Heart left ventricle (tissue), 16 donors: ENCODE data around the gene SMIM28. TPM values are rescaled to one million over a fixed set of nuclear protein-coding genes. Genes with fewer than 3 reads are reported as not detected.

Experiments
- ATAC-seq, 4 donors: fragments of 200-7000 bp; cut with Tn5 transposase; one replicate each; pipeline ENCODE4 v1.9.1; 2020 to 2022; ENCODE audit warnings: moderate library complexity in 4 of 4, mild to moderate bottlenecking in 3 of 4, moderate number of reproducible peaks in 1 of 4
- DNase-seq, 5 donors: peaks; one replicate each; pipeline ENCODE4 v3.0.0-alpha.2; 2020
- H3K27ac ChIP-seq, 12 donors: fragments of 200-600 bp; sonication (generic) in 4 of 12; one replicate each; pipeline versions ENCODE4 v1.5.0 to v1.8.0; 2016 to 2022; ENCODE audit warnings: mild to moderate bottlenecking in 2 of 12
- H3K27me3 ChIP-seq, 9 donors: fragments of 200-600 bp; sonication (generic) in 2 of 9; one replicate each; pipeline versions ENCODE4 v1.5.1 to v1.8.0; 2016 to 2022; ENCODE audit warnings: mild to moderate bottlenecking in 3 of 9
- H3K36me3 ChIP-seq, 9 donors: fragments of 200-600 bp; sonication (generic) in 2 of 9; one replicate each; pipeline versions ENCODE4 v1.5.0 to v1.8.0; 2018 to 2022; ENCODE audit warnings: mild to moderate bottlenecking in 2 of 9
- H3K4me1 ChIP-seq, 12 donors: fragments of 200-600 bp; sonication (generic) in 4 of 12; one replicate each; pipeline versions ENCODE4 v1.5.0 to v1.8.0; 2016 to 2022; ENCODE audit warnings: mild to moderate bottlenecking in 3 of 12
- H3K4me3 ChIP-seq, 12 donors: fragments of 200-600 bp; sonication (generic) in 4 of 12; one replicate each; pipeline versions ENCODE4 v1.5.0 to v1.8.0; 2017 to 2022; ENCODE audit warnings: mild to moderate bottlenecking in 9 of 12, moderate library complexity in 4 of 12
- H3K9me3 ChIP-seq, 12 donors: fragments of 200-600 bp; sonication (generic) in 4 of 12; one replicate each; pipeline versions ENCODE4 v1.5.0 to v1.8.0; 2016 to 2022; ENCODE audit warnings: mild to moderate bottlenecking in 1 of 12
- POLR2A ChIP-seq, 2 donors: fragments of 450-650 bp; IDR thresholded peaks; one replicate each; pipeline ENCODE4 v1.6.1; 2017; ENCODE audit warnings: antibody characterized with exemption in 2 of 2, mild to moderate bottlenecking in 2 of 2, moderate library complexity in 2 of 2
- WGBS, 4 donors: extraction: QIAGEN DNeasy Blood & Tissue Kit in 2 of 4; methylation state at CpG; one replicate each; pipeline versions ENCODE4 v1.1.5 to v1.1.7; 2013 to 2018; 5-methylcytosine and 5-hydroxymethylcytosine counted together
- intact Hi-C, 10 donors: fragments of 100-400 bp; cut with DNase I; formaldehyde crosslinking; loops; one replicate each; pipeline versions ENCODE4 v1.11.1 to v1.14.2; 2022
- polyA plus RNA-seq, 2 donors: library from polyadenylated mRNA; stranded (reverse); fragments of 200-250 nt; gene quantifications; one replicate each; pipeline ENCODE4 v1.2.3, GENCODE V29; 2013
- total RNA-seq, 9 donors: library from RNA; depleted of rRNA in 2 of 9; stranded (reverse); fragments of >200 nt in 2 of 9; fragmentation: NEBNext Ultra II Directional in 3 of 9; extraction: Animal tissue kit (Norgen Biotek cat#: 25700) in 3 of 9; gene quantifications; one replicate each; pipeline versions ENCODE4 v1.1.0 to v1.2.4, GENCODE V29; 2016 to 2023
- TF ChIP-seq, protein P1 (sequence below), 12 donors: fragments of 200-600 bp; sonication (generic) in 4 of 12; IDR thresholded peaks; one replicate each; pipeline versions ENCODE4 v1.5.0 to v1.8.0; 2018 to 2022; ENCODE audit warnings: antibody characterized with exemption in 12 of 12, mild to moderate bottlenecking in 5 of 12
- donor health status: ischemic (EF 13 %, LVEDD 7.1; RV severe dilation, severe dysfunction).
- donor health status: healthy with polysubstance abuse.
- donor health status: DM: no; HTN: yes; CAD: no.
- donor health status: DM: no; HTN: no; CAD: no.
- donor health status: ischemic (EF 25% LVEDD 6.9; RV normal size, moderate dysfunction).
- donor health status: ischemic (EF 25% LVEDD 5.7; RV mildly dilated, moderate dysfunction).
- donor health status: healthy.
- donor health status: DM: yes; HTN: yes; CAD: no.
- donor health status: ischemic (EF 35%, LVEDD 5.7; RV mildly dilated, moderate dysfunction).
- donor health status: nonischemic (EF 11% LVEDD 7.7; RV severe dilation, severe dysfunction).
- donor health status: DM: yes; HTN: yes; CAD: no.
- donor health status: PGD.
- donor health status: ischemic (EF 29% LVEDD 5.4; RV normal size, mild dysfunction).
- donor health status: nonischemic (EF 23%, LVEDD 6.1; RV moderate dilation, normal function).

Gene SMIM28
- total and polyA plus RNA-seq, 11 donors, result not detected

DNA sequence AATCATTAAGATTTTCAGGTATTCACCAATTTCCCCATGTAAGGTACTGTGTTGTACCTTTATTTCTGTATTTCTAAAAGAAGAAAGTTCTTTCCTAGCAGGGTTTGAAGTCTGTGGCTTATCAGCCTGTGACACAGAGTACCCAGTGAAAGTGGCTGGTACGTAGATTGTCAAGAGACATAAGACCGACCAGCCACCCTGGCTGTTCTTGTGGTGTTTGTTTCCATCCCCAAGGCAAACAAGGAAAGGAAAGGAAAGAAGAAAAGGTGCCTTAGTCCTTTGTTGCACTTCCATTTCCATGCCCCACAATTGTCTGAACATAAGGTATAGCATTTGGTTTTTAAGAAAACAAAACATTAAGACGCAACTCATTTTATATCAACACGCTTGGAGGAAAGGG lies 40.6 kb upstream of the SMIM28 start:
- DNase-seq, result no peak
- H3K36me3 ChIP-seq, result peaks cover 0 to 5% (median 0%) of the 10 kb centered on the region in 9 donors
- no peak for ATAC-seq
- intact Hi-C loops, result no loop called here
- no peaks in the 10 kb centered on the region for H3K4me1 ChIP-seq
- H3K27ac ChIP-seq, result no peak overlapping the region
- H3K27me3 ChIP-seq, result no peaks in the 10 kb centered on the region
- no peak overlapping the region for H3K4me3 ChIP-seq
- WGBS, 4 donors, result 82 to 94% (median 88%) methylated on average over 4 of the region's 4 CpGs
- TF ChIP-seq, protein P1, sequence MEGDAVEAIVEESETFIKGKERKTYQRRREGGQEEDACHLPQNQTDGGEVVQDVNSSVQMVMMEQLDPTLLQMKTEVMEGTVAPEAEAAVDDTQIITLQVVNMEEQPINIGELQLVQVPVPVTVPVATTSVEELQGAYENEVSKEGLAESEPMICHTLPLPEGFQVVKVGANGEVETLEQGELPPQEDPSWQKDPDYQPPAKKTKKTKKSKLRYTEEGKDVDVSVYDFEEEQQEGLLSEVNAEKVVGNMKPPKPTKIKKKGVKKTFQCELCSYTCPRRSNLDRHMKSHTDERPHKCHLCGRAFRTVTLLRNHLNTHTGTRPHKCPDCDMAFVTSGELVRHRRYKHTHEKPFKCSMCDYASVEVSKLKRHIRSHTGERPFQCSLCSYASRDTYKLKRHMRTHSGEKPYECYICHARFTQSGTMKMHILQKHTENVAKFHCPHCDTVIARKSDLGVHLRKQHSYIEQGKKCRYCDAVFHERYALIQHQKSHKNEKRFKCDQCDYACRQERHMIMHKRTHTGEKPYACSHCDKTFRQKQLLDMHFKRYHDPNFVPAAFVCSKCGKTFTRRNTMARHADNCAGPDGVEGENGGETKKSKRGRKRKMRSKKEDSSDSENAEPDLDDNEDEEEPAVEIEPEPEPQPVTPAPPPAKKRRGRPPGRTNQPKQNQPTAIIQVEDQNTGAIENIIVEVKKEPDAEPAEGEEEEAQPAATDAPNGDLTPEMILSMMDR (IDR thresholded peaks at IDR 0.05), result no peak
- no peak for TF ChIP-seq POLR2A (IDR thresholded peaks at IDR 0.05)
- no peaks in the 10 kb centered on the region for H3K9me3 ChIP-seq

DNA sequence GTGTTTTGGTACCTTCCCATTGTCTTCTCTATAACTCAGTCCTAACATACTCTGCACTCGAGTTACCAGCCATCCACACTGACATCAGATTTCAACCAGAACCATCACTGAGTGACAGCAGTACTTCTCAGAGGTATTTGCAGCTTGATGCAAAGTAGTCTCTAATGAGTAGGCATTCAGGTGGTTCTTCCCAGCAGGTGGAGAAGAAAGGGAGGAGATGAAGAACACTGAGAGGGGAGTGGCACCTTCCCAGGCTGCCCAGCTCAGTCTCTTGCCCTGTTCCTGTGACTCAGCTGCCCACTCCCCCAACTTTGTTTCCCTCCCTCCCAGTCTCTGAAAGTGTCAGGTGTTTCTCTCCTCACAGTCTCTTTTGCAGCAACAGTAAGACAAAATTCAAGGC lies 38.7 kb upstream of the SMIM28 start:
- ATAC-seq, result no peak
- WGBS, 4 donors, result 60 to 76% (median 62%) methylated on average over 1 of the region's 1 CpG
- TF ChIP-seq, protein P1 (IDR thresholded peaks at IDR 0.05), result no peak
- TF ChIP-seq POLR2A (IDR thresholded peaks at IDR 0.05), result no peak

DNA sequence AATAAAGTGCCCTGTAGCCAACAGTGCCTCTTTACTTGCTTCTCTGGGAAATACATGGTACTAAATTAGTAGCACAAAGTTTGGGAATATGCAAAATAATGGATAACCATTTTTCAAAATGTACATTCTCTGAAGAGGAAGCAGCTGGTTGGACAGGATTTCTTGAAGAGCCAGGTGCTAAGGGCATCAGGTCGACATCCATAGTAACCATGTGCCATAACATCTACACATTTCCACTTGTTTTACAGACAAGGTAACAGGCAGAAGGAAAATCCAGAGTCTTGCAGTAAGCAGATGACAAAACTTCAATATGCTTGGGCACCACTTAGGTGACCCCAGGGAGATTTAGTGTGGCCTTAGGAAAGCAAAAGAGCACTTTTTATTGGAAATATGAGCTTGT lies 36.5 kb upstream of the SMIM28 start:
- WGBS, 4 donors, result 62 to 79% (median 68%) methylated on average over 1 of the region's 1 CpG
- H3K27me3 ChIP-seq, result no peaks in the 10 kb centered on the region
- H3K36me3 ChIP-seq, result peaks cover 0 to 5% (median 0%) of the 10 kb centered on the region in 9 donors
- no peaks in the 10 kb centered on the region for H3K9me3 ChIP-seq
- intact Hi-C loops, result no loop called here
- no peaks in the 10 kb centered on the region for H3K4me1 ChIP-seq
- TF ChIP-seq, protein P1 (IDR thresholded peaks at IDR 0.05), result no peak
- no peak for TF ChIP-seq POLR2A (IDR thresholded peaks at IDR 0.05)
- H3K27ac ChIP-seq, result no peak overlapping the region
- ATAC-seq (no peak), DNase-seq (no peak)
- H3K4me3 ChIP-seq, result no peak overlapping the region

More for the DNA sequence above, 38.7 kb upstream of the SMIM28 start:
- Histone ChIP-seq H3K4me1 (no peaks in the 10 kb centered on the region), H3K27ac (no peak overlapping the region), H3K9me3 (no peaks in the 10 kb centered on the region), H3K4me3 (no peak overlapping the region), H3K27me3 (no peaks in the 10 kb centered on the region), H3K36me3 (peaks cover 0 to 5% (median 0%) of the 10 kb centered on the region in 9 donors)
- intact Hi-C loops, result no loop called here
- DNase-seq, result no peak

DNA sequence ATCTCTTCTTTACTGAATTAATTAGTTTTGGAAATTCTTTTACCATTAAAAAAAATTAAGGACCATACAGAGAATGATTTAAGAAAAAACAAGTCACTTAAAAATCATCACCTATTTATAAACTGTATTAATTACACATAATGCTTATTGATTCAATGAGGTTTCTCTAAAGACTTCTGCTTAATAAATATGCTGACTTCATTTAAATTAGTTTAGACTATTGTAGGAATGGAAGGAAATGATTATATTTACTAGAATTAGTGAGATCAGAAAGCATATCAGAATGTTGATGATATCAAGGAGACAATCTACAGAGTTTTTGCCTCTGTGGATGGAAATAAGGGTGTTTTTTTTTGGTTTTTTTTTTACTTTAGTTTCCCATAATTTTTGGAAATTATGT lies 34.6 kb upstream of the SMIM28 start:
- Histone ChIP-seq H3K4me3 (no peak overlapping the region), H3K36me3 (no peaks in the 10 kb centered on the region), H3K9me3 (no peaks in the 10 kb centered on the region), H3K4me1 (no peaks in the 10 kb centered on the region), H3K27me3 (no peaks in the 10 kb centered on the region), H3K27ac (no peak overlapping the region)
- intact Hi-C loops, result no loop called here
- DNase-seq (no peak), ATAC-seq (no peak)
- TF ChIP-seq, protein P1 (IDR thresholded peaks at IDR 0.05), result no peak
- no peak for TF ChIP-seq POLR2A (IDR thresholded peaks at IDR 0.05)
